ENCODE data around the gene CFAP97.

- TF ChIP-seq CTCF (IDR thresholded peaks at IDR 0.05; ENCODE audit: low read length), result no peak
- TF ChIP-seq EZH2 (optimal IDR thresholded peaks at IDR 0.05; ENCODE audit: low read depth, low read length), result no peak
Measured at GRCh38 chr4:185143601-185143969, 60.2 kb downstream of the CFAP97 start.
